ENCODE results near the gene SPNS1. TPM values are rescaled to one million over a fixed set of nuclear protein-coding genes. Genes with fewer than 3 reads are reported as not detected.

Gene SPNS1
- total RNA-seq, 1 experiment from 2014 or later: 38.6 TPM

- no peaks in the 10 kb centered on the region for H3K23me2 ChIP-seq (ENCODE audit: insufficient read length, low read depth, low read length, poor library complexity, severe bottlenecking)
- no peaks in the 10 kb centered on the region for H3K79me2 ChIP-seq (ENCODE audit: insufficient read depth, low read length)
- H2BK120ac ChIP-seq (ENCODE audit: low read depth, low read length, poor library complexity, severe bottlenecking): no peak overlapping the region
- no peak overlapping the region for H2BK5ac ChIP-seq (ENCODE audit: insufficient read length, low read length)
- no peak overlapping the region for H3K27ac ChIP-seq (ENCODE audit: insufficient read length, low read depth, low read length)
- H3K27ac Mint-ChIP-seq: no peak overlapping the region
- H3K27me3 Mint-ChIP-seq (ENCODE audit: low read depth): no peaks in the 10 kb centered on the region
- peak; percentile 63 for DNase-seq
- no peak overlapping the region for H3K4me2 ChIP-seq (ENCODE audit: insufficient read depth, insufficient read length, low read length)
- no peak overlapping the region for H4K91ac ChIP-seq (ENCODE audit: insufficient read length, low read depth, low read length)
- no peaks in the 10 kb centered on the region for H3K4me1 ChIP-seq (ENCODE audit: insufficient read depth, low read length)
- no peak overlapping the region for H2AK5ac ChIP-seq (ENCODE audit: insufficient read length, low read length)
- H3K9me3 ChIP-seq (ENCODE audit: control insufficient read depth, low read depth, low read length): no peaks in the 10 kb centered on the region
- H3K4me3 Mint-ChIP-seq: no peak overlapping the region
- H3K23ac ChIP-seq (ENCODE audit: insufficient read length, low read depth, low read length): no peak overlapping the region
- no peaks in the 10 kb centered on the region for H3K36me3 Mint-ChIP-seq (ENCODE audit: insufficient read depth in 1 of 3, low read depth in 3 of 3)
- no peak overlapping the region for H3K18ac ChIP-seq (ENCODE audit: insufficient read length, low read depth, low read length)
- no peak overlapping the region for H2BK12ac ChIP-seq (ENCODE audit: insufficient read length, low read depth, low read length)
- H4K20me1 ChIP-seq (ENCODE audit: control insufficient read depth, insufficient read depth, insufficient read length): no peaks in the 10 kb centered on the region
- WGBS (ENCODE audit: extremely low coverage, insufficient read length, low lambda C conversion rate): no CpG with 5 or more reads among the region's 8 CpGs
- no peak overlapping the region for H3T11ph ChIP-seq (ENCODE audit: low read length)
- TF ChIP-seq CTCF (conservative IDR thresholded peaks at IDR 0.05): peak; percentile 57
- no peak overlapping the region for H2BK15ac ChIP-seq (ENCODE audit: low read depth, low read length)
- no peak overlapping the region for H3K56ac ChIP-seq (ENCODE audit: insufficient read length, low read depth, low read length)
- no peak overlapping the region for H2BK20ac ChIP-seq (ENCODE audit: low read depth, low read length, poor library complexity, severe bottlenecking)
- no peak overlapping the region for H4K8ac ChIP-seq (replicated peaks; ENCODE audit: insufficient read length, low read depth, low read length)
- no peak overlapping the region for H4K5ac ChIP-seq (ENCODE audit: insufficient read length, low read depth, low read length)
- no peaks in the 10 kb centered on the region for H3K79me1 ChIP-seq (ENCODE audit: insufficient read depth, low read depth, low read length, poor library complexity, severe bottlenecking)
- H3K14ac ChIP-seq (ENCODE audit: insufficient read depth, low read length): no peak overlapping the region
- peaks cover 0 to 2% of the 10 kb centered on the region in 2 experiments; a peak in 1 of 5 replicates for H3K9me3 Mint-ChIP-seq
- H3K4me1 Mint-ChIP-seq: peaks cover 1 to 3% of the 10 kb centered on the region in 2 experiments; a peak in 1 of 4 replicates
- H2AFZ ChIP-seq (ENCODE audit: low read length): no peak overlapping the region
- no peak overlapping the region for H3K9ac ChIP-seq (ENCODE audit: extremely low read depth, insufficient read length, low read length)
- no peaks in the 10 kb centered on the region for H3K27me3 ChIP-seq (ENCODE audit: insufficient read depth, low read length)
- H3K4ac ChIP-seq (ENCODE audit: low read depth, low read length): no peak overlapping the region
These were observed 36.5 kb downstream of the SPNS1 start for GRCh38 chr16:29011112-29011511.
